Ishikawa (cell line): ENCODE results near the gene IFT43.

Source experiments
- FOXM1 ChIP-seq: IDR thresholded peaks from 2 replicates; pipeline ENCODE4 v1.6.1; 2012; ENCODE audit warnings: low read depth, borderline replicate concordance
- NFIC ChIP-seq: IDR thresholded peaks from 2 replicates; pipeline ENCODE4 v1.6.1; 2012
- RAD21 ChIP-seq: IDR thresholded peaks from 2 replicates; pipeline ENCODE4 v1.6.1; 2012; ENCODE audit warnings: low read depth
- TAF1 ChIP-seq: IDR thresholded peaks from 2 replicates; pipeline ENCODE4 v1.6.1; 2012; ENCODE audit warnings: low read depth, mild to moderate bottlenecking
- TCF12 ChIP-seq: IDR thresholded peaks from 2 replicates; pipeline ENCODE4 v1.6.1; 2012; ENCODE audit warnings: low read depth
- YY1 ChIP-seq: IDR thresholded peaks from 2 replicates; pipeline ENCODE4 v1.6.1; 2012; ENCODE audit warnings: low read depth
- TF ChIP-seq, protein P1 (sequence below): IDR thresholded peaks from 2 replicates; pipeline ENCODE4 v1.6.1; 2012

GRCh38 chr14:76086636-76087035 lies 101.1 kb downstream of the IFT43 start:
- TF ChIP-seq TCF12 (no peak), RAD21 (no peak), TAF1 (no peak), YY1 (no peak), NFIC (no peak), FOXM1 (no peak)
- TF ChIP-seq, protein P1, sequence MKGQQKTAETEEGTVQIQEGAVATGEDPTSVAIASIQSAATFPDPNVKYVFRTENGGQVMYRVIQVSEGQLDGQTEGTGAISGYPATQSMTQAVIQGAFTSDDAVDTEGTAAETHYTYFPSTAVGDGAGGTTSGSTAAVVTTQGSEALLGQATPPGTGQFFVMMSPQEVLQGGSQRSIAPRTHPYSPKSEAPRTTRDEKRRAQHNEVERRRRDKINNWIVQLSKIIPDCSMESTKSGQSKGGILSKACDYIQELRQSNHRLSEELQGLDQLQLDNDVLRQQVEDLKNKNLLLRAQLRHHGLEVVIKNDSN: no peak
